HG03520 (cell line): Measurements from ENCODE around the gene ANXA2.
"Not testable (repeated sequence)": the region's sequence is repeated elsewhere in the genome, so short reads cannot be mapped to it uniquely, and the experiment has no call there.

Source experiments
- ATAC-seq: cut with Tn5 transposase; IDR thresholded peaks from one replicate; pipeline ENCODE4 v1.9.1; 2021; ENCODE audit warnings: mild to moderate bottlenecking, moderate library complexity; ENCODE audit not compliant: unreplicated experiment

Gene ANXA2

DNA sequence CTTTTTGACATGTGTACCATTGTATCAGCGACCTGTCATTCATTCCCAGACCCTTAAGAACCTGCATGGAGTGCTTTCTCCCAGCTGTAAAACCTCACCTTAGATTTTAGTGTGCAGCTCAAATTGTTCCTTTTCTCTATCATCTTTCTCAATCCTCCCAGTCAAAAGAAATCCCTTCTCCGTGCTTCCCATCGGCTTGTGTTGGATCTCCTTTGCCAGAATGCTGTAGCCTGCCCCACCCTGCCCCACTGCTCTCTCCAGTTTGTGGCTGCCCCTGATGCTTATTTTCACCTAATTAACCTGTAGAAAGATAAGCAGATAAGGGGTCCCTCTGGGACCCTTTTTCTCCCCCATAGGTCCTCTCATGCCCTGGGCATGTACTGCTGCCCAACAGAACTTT lies 51.1 kb downstream of the ANXA2 start:
- ATAC-seq: no peak

DNA sequence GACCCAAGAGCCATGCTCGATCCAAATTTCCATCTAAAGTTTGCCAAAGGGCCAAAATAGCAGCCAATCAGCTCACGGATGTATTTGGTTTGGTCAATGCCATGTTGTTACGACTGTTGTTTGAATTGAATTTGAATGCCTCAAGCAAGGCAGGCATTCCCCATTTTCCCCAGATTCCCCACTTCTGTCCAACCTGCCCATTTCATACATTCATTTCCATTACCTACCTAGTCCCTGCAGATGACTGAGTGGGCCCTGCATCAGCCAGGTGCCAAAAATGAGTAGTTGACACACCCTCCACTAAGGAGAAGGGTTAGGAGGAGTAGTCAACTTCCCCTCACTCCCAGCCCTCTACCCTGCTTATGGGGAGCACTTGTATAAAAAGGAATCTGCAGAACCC lies 51.7 kb downstream of the ANXA2 start:
- ATAC-seq: no peak

DNA sequence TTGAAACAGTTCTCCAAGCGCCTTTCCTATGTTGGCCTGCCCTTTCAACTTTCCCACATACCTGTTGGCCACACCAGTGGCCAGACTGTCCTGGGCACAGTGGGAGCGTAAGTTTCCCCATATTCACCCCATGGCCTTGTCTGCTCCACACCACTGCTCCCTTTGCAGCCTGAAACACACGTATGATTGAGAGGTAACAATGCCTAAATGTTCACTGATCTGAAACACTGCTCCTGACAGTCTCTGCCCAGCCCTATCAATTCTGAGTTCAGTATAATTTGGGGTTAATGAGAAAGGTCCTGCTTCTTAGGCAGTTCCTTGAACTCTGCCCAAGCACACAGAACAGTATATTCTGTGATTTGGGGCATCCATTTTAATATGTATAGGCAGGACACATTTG lies 52.2 kb downstream of the ANXA2 start:
- ATAC-seq: no peak

DNA sequence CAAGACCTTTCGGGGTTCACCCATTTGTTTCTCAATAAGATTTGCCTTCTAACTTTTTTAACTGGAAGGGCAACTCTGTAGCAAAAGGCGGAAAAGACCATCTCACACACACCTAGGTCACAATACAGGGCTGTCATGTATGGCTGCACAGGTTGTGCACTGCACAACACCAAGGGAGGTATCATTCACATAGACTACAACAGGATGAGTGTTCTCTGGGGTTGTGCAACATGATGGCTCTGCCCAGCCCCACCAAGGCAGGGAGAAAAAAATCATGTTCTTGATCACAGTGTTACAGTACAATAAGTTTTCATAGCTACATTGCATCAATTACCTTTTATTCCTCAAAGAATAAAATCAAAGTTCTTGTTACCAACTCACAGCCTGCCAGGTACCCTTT lies 52.8 kb downstream of the ANXA2 start:
- no peak for ATAC-seq

DNA sequence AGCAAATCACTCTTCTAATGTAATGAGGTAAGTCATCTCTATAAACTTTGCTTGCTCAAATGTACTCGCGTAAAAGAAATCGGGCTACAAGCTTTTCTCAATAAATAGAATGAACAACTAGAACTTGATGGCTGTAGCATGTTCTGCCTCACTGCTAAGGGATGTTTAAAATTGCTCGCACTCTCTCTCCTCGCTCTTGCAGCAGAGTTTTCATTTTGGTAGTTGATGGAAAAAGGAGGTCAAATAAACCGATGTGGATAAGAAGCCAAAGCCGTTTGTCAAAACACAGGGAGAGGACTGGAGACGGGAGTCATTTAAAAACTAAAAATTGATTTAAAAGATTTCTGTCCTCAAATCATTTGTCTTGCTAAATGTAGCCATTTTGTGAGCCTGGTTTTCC lies 53.3 kb downstream of the ANXA2 start:
- ATAC-seq: no peak

GRCh38 chr15:60343221-60343970 lies 54.4 kb downstream of the ANXA2 start:
- ATAC-seq: no peak

GRCh38 chr15:60340207-60340921 lies 57.4 kb downstream of the ANXA2 start:
- ATAC-seq: no peak

GRCh38 chr15:60339236-60339635 lies 58.5 kb downstream of the ANXA2 start:
- no peak for ATAC-seq

- ATAC-seq: no peak
Observed at GRCh38 chr15:60338810-60339209, 59.0 kb downstream of the ANXA2 start.

DNA sequence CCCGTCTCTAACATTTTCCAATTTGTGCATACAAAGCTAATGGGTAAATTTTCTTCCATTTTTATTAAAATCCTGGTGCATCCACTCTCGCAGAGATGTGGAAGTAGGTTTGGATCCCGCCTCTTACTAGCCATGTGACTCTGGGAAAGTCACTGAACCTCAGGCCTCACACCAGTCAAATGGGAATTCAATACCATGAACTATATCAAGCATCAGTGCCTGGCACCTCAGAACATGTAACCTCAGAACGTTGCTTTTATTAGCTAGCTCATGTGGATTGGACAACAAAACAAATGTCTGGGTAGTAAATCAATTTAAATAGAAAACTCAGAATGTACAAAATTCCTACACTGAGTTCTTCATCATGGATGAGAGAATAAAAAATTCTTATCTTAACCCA lies 60.7 kb downstream of the ANXA2 start:
- no peak for ATAC-seq

- ATAC-seq: not testable (repeated sequence)
Observed at GRCh38 chr15:60335296-60335695, 62.5 kb downstream of the ANXA2 start.

DNA sequence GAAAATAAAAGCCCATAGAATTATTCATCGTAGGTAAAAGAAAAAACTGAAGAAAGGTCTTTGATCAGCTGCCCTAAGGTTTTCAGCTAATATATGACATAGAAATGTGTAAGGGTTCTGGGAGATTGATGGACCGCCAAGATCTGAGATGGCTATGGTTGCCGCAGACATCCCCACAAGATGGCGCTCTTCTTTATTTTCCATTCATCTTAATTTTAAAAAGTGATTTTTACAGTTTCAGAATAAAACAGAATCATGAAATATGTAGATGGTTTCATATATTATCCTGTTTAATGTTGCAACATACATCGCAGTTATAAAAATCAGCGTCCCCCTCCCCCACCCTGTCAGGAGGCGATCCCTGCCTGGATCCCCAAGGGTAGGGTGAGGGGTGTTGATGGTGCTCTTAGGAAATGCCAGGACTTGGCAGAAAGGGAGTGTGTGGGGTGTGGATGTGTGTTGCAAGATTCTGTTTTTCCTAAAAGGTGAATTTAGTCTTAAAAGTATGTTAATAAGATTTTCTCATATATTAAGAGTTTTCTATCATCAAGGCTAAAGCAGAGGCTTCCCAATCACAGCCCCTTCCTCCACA lies 68.8 kb downstream of the ANXA2 start:
- ATAC-seq: no peak

- ATAC-seq: no peak
Observed at GRCh38 chr15:60326824-60327654, 70.7 kb downstream of the ANXA2 start.

DNA sequence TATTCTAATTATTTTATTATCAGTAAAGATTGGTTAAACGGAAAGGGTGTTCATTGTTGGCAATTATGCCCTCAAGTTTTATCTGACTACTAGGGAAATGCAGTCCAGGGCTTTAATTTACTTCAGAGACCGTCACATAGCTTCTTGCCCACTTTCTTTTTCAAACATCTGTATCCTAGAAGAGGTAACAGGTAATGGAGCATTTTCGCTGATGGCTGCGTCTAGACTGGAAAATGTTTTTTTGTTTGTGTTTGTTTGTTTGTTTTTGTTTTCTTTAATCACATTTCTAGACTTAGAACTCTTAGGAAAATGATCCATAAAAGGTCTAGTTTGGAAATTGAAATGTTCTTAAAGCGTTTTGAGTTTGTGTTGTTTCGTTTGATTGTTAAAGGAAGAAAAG lies 71.4 kb downstream of the ANXA2 start:
- ATAC-seq: no peak

GRCh38 chr15:60325905-60326304 lies 71.9 kb downstream of the ANXA2 start:
- no peak for ATAC-seq

- ATAC-seq: no peak
Observed at GRCh38 chr15:60324706-60325438, 72.9 kb downstream of the ANXA2 start.

GRCh38 chr15:60323322-60323721 lies 74.5 kb downstream of the ANXA2 start:
- ATAC-seq: no peak

- ATAC-seq: no peak
Observed at GRCh38 chr15:60320365-60320764, 77.4 kb downstream of the ANXA2 start.

GRCh38 chr15:60318216-60318867 lies 79.4 kb downstream of the ANXA2 start:
- ATAC-seq: no peak

DNA sequence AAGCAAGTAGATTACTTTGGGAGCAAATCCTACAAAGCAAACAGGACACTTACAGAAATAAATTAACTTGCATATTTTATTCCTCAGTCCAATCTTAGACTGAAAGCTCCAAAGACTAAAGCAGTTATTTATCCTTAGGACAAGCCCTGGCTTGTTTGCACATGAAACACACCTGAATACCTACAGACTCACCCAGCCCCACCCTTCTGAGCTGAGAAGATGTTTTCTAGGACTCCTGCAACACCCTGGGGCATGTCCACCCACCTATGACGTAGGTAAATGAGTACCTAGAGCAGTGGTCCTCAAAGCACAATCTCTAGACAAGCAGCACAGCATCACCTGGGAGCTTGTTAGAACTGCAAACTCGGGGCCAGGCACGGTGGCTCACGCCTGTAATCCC lies 80.8 kb downstream of the ANXA2 start:
- ATAC-seq: no peak
